Caco-2 (cell line): ENCODE results near the gene CENPX. TPM values are rescaled to one million over a fixed set of nuclear protein-coding genes. Genes with fewer than 3 reads are reported as not detected.
"Not testable (repeated sequence)": the region's sequence is repeated elsewhere in the genome, so short reads cannot be mapped to it uniquely, and the experiment has no call there.

Experiments
- BruUV-seq: library from RNA; stranded (reverse); fragments of 400-500 nt; replicated peaks from 2 replicates; lab custom pipeline; 2021; lab: Mats Ljungman, UMichigan
- CTCF ChIA-PET: fragments of 300-600 bp; sonication (Branson Sonifier 250); formaldehyde crosslinking; loops from one replicate; lab custom pipeline; 2022; ENCODE audit warnings: antibody characterized with exemption; lab: Charles Lee
- POLR2A ChIA-PET: fragments of 300-600 bp; sonication (Branson Sonifier 250); formaldehyde crosslinking; loops from one replicate; lab custom pipeline; 2022; ENCODE audit warnings: antibody characterized with exemption; lab: Charles Lee
- DNase-seq, 2 experiments: peaks; one replicate each; pipeline versions ENCODE4 v3.0.0 to v3.0.0-alpha.2; 2020 to 2022
- H3K27me3 ChIP-seq: replicated peaks from 2 replicates; pipeline ENCODE4 v1.6.0; 2011; ENCODE audit warnings: low read length; ENCODE audit not compliant: control insufficient read depth, insufficient read depth
- H3K36me3 ChIP-seq: 2 replicates; pipeline ENCODE4 v1.5.1; 2011; ENCODE audit warnings: low read length; ENCODE audit not compliant: control insufficient read depth, insufficient read depth
- H3K4me1 ChIP-seq: fragments of 250-450 bp; sonication (Bioruptor Pico); 2 replicates; pipeline ENCODE4 v1.5.1; 2020; ENCODE audit warnings: mild to moderate bottlenecking
- H3K4me3 ChIP-seq: 2 replicates; pipeline ENCODE4 v1.5.1; 2011; ENCODE audit warnings: low read depth, mild to moderate bottlenecking, control low read depth, low read length
- H3K9me3 ChIP-seq: fragments of 250-450 bp; sonication (Bioruptor Pico); 2 replicates; pipeline ENCODE4 v1.5.1; 2020; ENCODE audit warnings: mild to moderate bottlenecking, moderate library complexity
- H3K27ac Mint-ChIP-seq: one replicate; pipeline ENCODE4 v1.8.0; 2022; ENCODE audit warnings: mixed read lengths; ENCODE audit not compliant: unreplicated experiment
- H3K27me3 Mint-ChIP-seq: one replicate; pipeline ENCODE4 v1.8.0; 2022; ENCODE audit warnings: mixed read lengths; ENCODE audit not compliant: insufficient read depth, unreplicated experiment
- H3K36me3 Mint-ChIP-seq: one replicate; pipeline ENCODE4 v1.8.0; 2022; ENCODE audit warnings: mild to moderate bottlenecking, mixed read lengths; ENCODE audit not compliant: insufficient read depth, unreplicated experiment
- H3K4me1 Mint-ChIP-seq: one replicate; pipeline ENCODE4 v1.8.0; 2022; ENCODE audit warnings: low read depth, mixed read lengths; ENCODE audit not compliant: unreplicated experiment
- H3K4me3 Mint-ChIP-seq: one replicate; pipeline ENCODE4 v1.8.0; 2022; ENCODE audit warnings: mild to moderate bottlenecking, moderate library complexity, mixed read lengths; ENCODE audit not compliant: unreplicated experiment
- H3K9me3 Mint-ChIP-seq: one replicate; pipeline ENCODE4 v1.8.0; 2022; ENCODE audit warnings: mixed read lengths; ENCODE audit not compliant: unreplicated experiment
- intact Hi-C: fragments of 100-400 bp; cut with micrococcal nuclease; formaldehyde crosslinking; loops from one replicate; pipeline ENCODE4 v1.10.0; 2022; ENCODE audit not compliant: unreplicated experiment
- total RNA-seq: library from RNA; stranded (reverse); gene quantifications from 2 replicates; pipeline ENCODE4 v1.2.3, GENCODE V29; 2022
- TF ChIP-seq, protein P1 (sequence below), 2 experiments: fragments of 200-600 bp in 1 of 2; IDR thresholded peaks; 1 replicate in 1 of 2; 2 replicates in 1 of 2; pipeline versions ENCODE4 v1.5.1 to v1.8.0; 2011 to 2022; ENCODE audit warnings: antibody characterized with exemption in 1 of 2, control low read depth in 1 of 2, inconsistent platforms in 1 of 2, low read depth in 1 of 2, low read length in 1 of 2, mild to moderate bottlenecking in 1 of 2, moderate library complexity in 1 of 2; ENCODE audit not compliant: insufficient read depth in 1 of 2, severe bottlenecking in 1 of 2, unreplicated experiment in 1 of 2

The CENPX gene
- total RNA-seq, 1 experiment from 2014 or later: 85.3 TPM

DNA sequence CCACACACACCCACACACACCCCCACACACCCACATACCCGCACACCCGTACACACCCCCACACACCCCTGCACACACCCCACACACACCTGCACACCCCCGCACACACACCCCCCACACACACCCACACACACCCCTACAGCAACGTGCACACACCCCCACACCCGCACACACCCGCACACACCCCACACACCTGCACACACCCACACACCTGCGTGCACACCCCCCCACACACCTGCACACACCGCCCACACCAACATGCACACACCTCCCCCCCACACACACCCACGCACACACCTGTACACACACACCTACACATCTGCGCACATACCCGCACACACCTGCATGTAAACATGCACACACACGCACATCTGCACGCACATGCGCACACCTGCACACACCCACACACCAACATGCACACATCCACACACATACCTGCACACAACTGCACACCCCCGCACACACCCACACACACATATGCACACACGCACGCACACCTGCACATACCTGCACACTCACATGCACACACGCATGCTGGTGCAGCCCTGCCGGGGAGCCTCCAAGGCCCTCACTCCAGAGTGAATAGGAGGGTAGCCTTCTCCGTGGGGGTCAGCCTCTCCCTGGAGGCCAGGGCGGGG lies 37.8 kb downstream of the CENPX start:
- Mint-ChIP-seq H3K27ac (no peak overlapping the region), H3K9me3 (no peaks in the 10 kb centered on the region), H3K27me3 (no peaks in the 10 kb centered on the region), H3K4me1 (no peaks in the 10 kb centered on the region), H3K36me3 (peaks cover 63% of the 10 kb centered on the region), H3K4me3 (no peak overlapping the region)
- Histone ChIP-seq H3K4me1 (no peaks in the 10 kb centered on the region), H3K36me3 (peaks cover 3% of the 10 kb centered on the region), H3K27me3 (no peaks in the 10 kb centered on the region), H3K9me3 (no peaks in the 10 kb centered on the region), H3K4me3 (no peak overlapping the region)
- intact Hi-C loops: no loop called here
- BruUV-seq: no TSS peak
- CTCF ChIA-PET: interaction anchor here (0.6 kb wide), 1 partner anchor 68 kb away, joined by 3 read pairs; no protein-coding TSS in a partner anchor
- TF ChIP-seq, protein P1, sequence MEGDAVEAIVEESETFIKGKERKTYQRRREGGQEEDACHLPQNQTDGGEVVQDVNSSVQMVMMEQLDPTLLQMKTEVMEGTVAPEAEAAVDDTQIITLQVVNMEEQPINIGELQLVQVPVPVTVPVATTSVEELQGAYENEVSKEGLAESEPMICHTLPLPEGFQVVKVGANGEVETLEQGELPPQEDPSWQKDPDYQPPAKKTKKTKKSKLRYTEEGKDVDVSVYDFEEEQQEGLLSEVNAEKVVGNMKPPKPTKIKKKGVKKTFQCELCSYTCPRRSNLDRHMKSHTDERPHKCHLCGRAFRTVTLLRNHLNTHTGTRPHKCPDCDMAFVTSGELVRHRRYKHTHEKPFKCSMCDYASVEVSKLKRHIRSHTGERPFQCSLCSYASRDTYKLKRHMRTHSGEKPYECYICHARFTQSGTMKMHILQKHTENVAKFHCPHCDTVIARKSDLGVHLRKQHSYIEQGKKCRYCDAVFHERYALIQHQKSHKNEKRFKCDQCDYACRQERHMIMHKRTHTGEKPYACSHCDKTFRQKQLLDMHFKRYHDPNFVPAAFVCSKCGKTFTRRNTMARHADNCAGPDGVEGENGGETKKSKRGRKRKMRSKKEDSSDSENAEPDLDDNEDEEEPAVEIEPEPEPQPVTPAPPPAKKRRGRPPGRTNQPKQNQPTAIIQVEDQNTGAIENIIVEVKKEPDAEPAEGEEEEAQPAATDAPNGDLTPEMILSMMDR (IDR thresholded peaks at IDR 0.05; ENCODE audit: insufficient read depth in 1 of 2, low read depth in 1 of 2, low read length in 1 of 2, severe bottlenecking in 1 of 2, unreplicated experiment in 1 of 2): no peak
- POLR2A ChIA-PET: interaction anchor here (0.6 kb wide), 1 partner anchor 52 kb away, joined by 3 read pairs; the partner anchor contains the start of gene DCXR
- no peak for DNase-seq

DNA sequence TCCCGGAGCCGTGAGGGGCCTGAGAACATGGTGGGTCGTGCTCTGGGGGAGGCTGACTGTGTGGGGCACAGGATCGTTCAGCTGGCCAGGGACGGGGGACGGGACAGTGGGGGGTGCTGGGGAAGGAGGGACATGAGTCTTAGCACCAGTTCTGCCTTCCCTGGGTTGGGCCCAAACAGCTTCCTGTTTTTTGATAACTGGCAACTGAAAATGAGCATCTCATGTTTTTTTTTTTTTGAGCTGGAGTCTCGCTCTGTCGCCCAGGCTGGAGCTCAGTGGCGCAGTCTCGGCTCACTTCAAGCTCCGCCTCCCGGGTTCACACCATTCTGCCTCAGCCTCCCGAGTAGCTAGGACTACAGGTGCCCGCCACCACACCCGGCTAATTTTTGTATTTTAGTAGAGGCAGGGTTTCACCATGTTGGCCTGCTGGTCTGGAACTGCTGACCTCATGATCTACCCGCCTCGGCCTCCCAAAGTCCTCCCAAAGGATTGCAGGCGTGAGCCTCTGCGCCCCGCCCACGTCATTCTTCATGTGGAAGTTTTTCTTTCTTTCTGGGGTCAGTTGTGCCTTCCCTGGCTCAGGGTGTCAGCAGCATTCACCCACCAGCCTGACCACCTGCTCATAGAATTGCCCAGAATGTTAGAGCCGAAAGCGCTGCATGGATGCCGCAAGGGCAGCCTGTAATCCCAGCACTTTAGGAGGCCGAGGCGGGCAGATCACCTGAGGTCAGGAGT lies 38.9 kb downstream of the CENPX start:
- H3K9me3 Mint-ChIP-seq: no peaks in the 10 kb centered on the region
- intact Hi-C loops: no loop called here
- no peak for DNase-seq
- no peaks in the 10 kb centered on the region for H3K4me1 Mint-ChIP-seq
- CTCF ChIA-PET: no interaction called here
- no peak overlapping the region for H3K27ac Mint-ChIP-seq
- H3K36me3 Mint-ChIP-seq: peaks cover 66% of the 10 kb centered on the region
- Histone ChIP-seq H3K36me3 (peaks cover 3% of the 10 kb centered on the region), H3K9me3 (no peaks in the 10 kb centered on the region), H3K4me3 (no peak overlapping the region), H3K4me1 (no peaks in the 10 kb centered on the region), H3K27me3 (no peaks in the 10 kb centered on the region)
- TF ChIP-seq, protein P1 (IDR thresholded peaks at IDR 0.05; ENCODE audit: insufficient read depth in 1 of 2, low read depth in 1 of 2, low read length in 1 of 2, severe bottlenecking in 1 of 2, unreplicated experiment in 1 of 2): no peak
- POLR2A ChIA-PET: interaction anchor here (0.6 kb wide), 1 partner anchor 20 kb away, joined by 3 read pairs; no protein-coding TSS in a partner anchor
- no peaks in the 10 kb centered on the region for H3K27me3 Mint-ChIP-seq
- no peak overlapping the region for H3K4me3 Mint-ChIP-seq
- no TSS peak for BruUV-seq

DNA sequence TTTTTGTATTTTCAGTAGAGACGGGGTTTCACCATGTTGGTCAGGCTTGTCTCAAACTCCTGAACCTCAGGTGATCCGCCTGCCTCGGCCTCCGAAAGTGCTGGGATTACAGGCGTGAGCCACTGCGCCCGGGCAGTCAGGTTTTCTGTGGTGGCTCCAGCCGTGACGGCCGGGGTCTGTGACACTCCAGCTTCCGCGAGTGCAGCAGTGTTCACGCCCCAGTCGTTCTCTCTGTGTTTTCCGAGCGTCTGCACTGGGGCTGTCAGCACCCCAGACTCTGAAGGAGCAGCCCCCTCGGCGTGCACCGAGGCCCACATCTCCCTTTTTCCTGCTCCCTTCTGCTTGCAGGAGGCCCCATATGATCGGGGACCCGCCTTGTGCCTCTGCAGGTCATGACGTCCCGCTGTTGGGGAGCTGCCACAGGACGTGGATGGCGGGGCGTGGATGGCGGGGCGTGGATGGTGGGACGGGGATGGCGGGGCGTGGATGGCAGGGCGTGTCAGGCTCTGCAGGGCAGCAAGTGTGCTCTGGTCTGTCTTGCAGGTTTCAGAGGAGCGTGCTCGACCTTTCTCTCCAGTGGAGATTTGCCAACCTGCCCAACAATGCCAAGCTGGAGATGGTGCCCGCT lies 39.6 kb downstream of the CENPX start:
- Histone ChIP-seq H3K36me3 (peaks cover 3% of the 10 kb centered on the region), H3K4me3 (no peak overlapping the region), H3K4me1 (no peaks in the 10 kb centered on the region), H3K9me3 (no peaks in the 10 kb centered on the region), H3K27me3 (no peaks in the 10 kb centered on the region)
- Mint-ChIP-seq H3K27ac (no peak overlapping the region), H3K36me3 (peaks cover 71% of the 10 kb centered on the region), H3K27me3 (no peaks in the 10 kb centered on the region), H3K4me3 (no peak overlapping the region), H3K9me3 (no peaks in the 10 kb centered on the region), H3K4me1 (no peaks in the 10 kb centered on the region)
- POLR2A ChIA-PET: interaction anchor here (0.6 kb wide), 1 partner anchor 20 kb away, joined by 3 read pairs; no protein-coding TSS in a partner anchor
- TF ChIP-seq, protein P1 (IDR thresholded peaks at IDR 0.05; ENCODE audit: insufficient read depth in 1 of 2, low read depth in 1 of 2, low read length in 1 of 2, severe bottlenecking in 1 of 2, unreplicated experiment in 1 of 2): no peak
- CTCF ChIA-PET: no interaction called here
- no peak for DNase-seq
- intact Hi-C loops: no loop called here
- BruUV-seq: no TSS peak

DNA sequence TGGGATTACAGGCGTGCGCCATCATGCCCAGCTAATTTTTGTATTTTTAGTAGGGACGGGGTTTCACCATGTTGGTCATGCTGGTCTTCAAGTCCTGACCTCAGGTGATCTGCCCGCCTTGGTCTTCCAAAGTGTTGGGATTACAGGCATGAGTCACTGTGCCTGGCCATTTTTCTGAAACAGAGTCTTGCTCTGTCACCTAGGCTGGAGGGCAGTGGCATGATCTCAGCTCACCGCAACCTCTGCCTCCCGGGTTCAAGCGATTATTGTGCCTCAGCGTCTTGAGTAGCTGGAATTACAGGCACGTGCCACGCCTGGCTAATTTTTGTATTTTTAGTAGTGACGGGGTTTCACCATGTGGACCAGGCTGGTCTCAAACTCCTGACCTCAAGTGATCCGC lies 41.2 kb downstream of the CENPX start:
- intact Hi-C loops, H3K9me3 ChIP-seq, H3K27me3 Mint-ChIP-seq, BruUV-seq, H3K9me3 Mint-ChIP-seq, POLR2A ChIA-PET, DNase-seq, CTCF ChIA-PET, H3K4me1 ChIP-seq, H3K27ac Mint-ChIP-seq, H3K4me1 Mint-ChIP-seq, H3K4me3 Mint-ChIP-seq, H3K4me3 ChIP-seq, H3K36me3 ChIP-seq, H3K27me3 ChIP-seq: not testable (repeated sequence)
- H3K36me3 Mint-ChIP-seq: peaks cover 75% of the 10 kb centered on the region
